Lower leg skin (tissue), 4 donors: ENCODE measurements around the gene AQR. TPM values are rescaled to one million over a fixed set of nuclear protein-coding genes. Genes with fewer than 3 reads are reported as not detected.

Source experiments
- DNase-seq, 2 donors: peaks; one replicate each; pipeline ENCODE4 v3.0.0-alpha.2; 2019; ENCODE audit warnings: low spot score in 2 of 2
- H3K4me3 ChIP-seq: fragments of 200-600 bp; sonication (generic); 2 replicates; pipeline ENCODE4 v1.5.1; 2017; ENCODE audit warnings: mild to moderate bottlenecking, low read depth; ENCODE audit not compliant: poor library complexity, severe bottlenecking
- CTCF ChIP-seq, 3 donors: fragments of 450-650 bp; IDR thresholded peaks; one replicate each; pipeline ENCODE4 v1.5.1; 2016; ENCODE audit warnings: antibody characterized with exemption in 3 of 3, mild to moderate bottlenecking in 3 of 3, moderate library complexity in 2 of 3
- POLR2A ChIP-seq, 2 donors: fragments of 450-650 bp; IDR thresholded peaks; one replicate each; pipeline ENCODE4 v1.6.1; 2016 to 2017; ENCODE audit warnings: antibody characterized with exemption in 2 of 2, mild to moderate bottlenecking in 1 of 2, moderate library complexity in 1 of 2
- WGBS, 2 donors: methylation state at CpG; one replicate each; pipeline ENCODE4 v1.1.5; 2018; 5-methylcytosine and 5-hydroxymethylcytosine counted together
- intact Hi-C: fragments of 100-400 bp; cut with DNase I; formaldehyde crosslinking; loops from one replicate; pipeline ENCODE4 v1.15.0; 2023; ENCODE audit warnings: low total_unique reads
- total RNA-seq, 4 donors: library from RNA; depleted of rRNA; stranded (reverse); fragments of >200 nt; gene quantifications; one replicate each; pipeline ENCODE4 v1.1.0, GENCODE V29; 2016

AQR gene
- total RNA-seq, 4 donors from 2014 or later = 21.8 to 23.7 (median 22.5) TPM

- H3K4me3 ChIP-seq = no peak overlapping the region
- intact Hi-C loops = no loop called here
- no peak for DNase-seq
- TF ChIP-seq CTCF (IDR thresholded peaks at IDR 0.05) = no peak
- TF ChIP-seq POLR2A (IDR thresholded peaks at IDR 0.05) = no peak
These were observed 92.9 kb downstream of the AQR start for GRCh38 chr15:34876640-34877039.

GRCh38 chr15:34869110-34869509 is 100.4 kb downstream of the AQR start:
- DNase-seq = no peak
- TF ChIP-seq CTCF (IDR thresholded peaks at IDR 0.05) = no peak

GRCh38 chr15:34865531-34865930 is 104.0 kb downstream of the AQR start:
- WGBS, 2 donors = 91 to 92% methylated on average over 1 of the region's 1 CpG
- intact Hi-C loops = no loop called here
- H3K4me3 ChIP-seq = no peak overlapping the region
- DNase-seq = no peak
- no peak for TF ChIP-seq POLR2A (IDR thresholded peaks at IDR 0.05)
- TF ChIP-seq CTCF (IDR thresholded peaks at IDR 0.05) = no peak

More at GRCh38 chr15:34869110-34869509, 100.4 kb downstream of the AQR start:
- intact Hi-C loops = no loop called here
- H3K4me3 ChIP-seq = no peak overlapping the region
- WGBS, 2 donors = 94 to 97% methylated on average over 2 of the region's 2 CpGs

GRCh38 chr15:34861214-34861613 is 108.3 kb downstream of the AQR start:
- no peak for DNase-seq
- no peak overlapping the region for H3K4me3 ChIP-seq
- intact Hi-C loops = no loop called here
- 90 to 95% methylated on average over 4 of the region's 4 CpGs for WGBS, 2 donors
- no peak for TF ChIP-seq CTCF (IDR thresholded peaks at IDR 0.05)
- no peak for TF ChIP-seq POLR2A (IDR thresholded peaks at IDR 0.05)

GRCh38 chr15:34855893-34856292 is 113.6 kb downstream of the AQR start:
- DNase-seq = no peak
- H3K4me3 ChIP-seq = no peak overlapping the region
- no peak for TF ChIP-seq POLR2A (IDR thresholded peaks at IDR 0.05)
- TF ChIP-seq CTCF (IDR thresholded peaks at IDR 0.05) = no peak
- intact Hi-C loops = no loop called here

GRCh38 chr15:34855413-34855812 is 114.1 kb downstream of the AQR start:
- TF ChIP-seq POLR2A (IDR thresholded peaks at IDR 0.05) (no peak), CTCF (IDR thresholded peaks at IDR 0.05) (no peak)
- 0 to 13% methylated on average over 1 of the region's 1 CpG for WGBS, 2 donors
- no peak overlapping the region for H3K4me3 ChIP-seq
- DNase-seq = no peak
- intact Hi-C loops = no loop called here
